Prostate gland (tissue), 2 donors: ENCODE data around the gene EEF1AKMT3.

Experiments
- CTCF ChIP-seq, 4 experiments: fragments of 200-600 bp in 2 of 4; fragments of 450-650 bp in 2 of 4; sonication (generic) in 2 of 4; IDR thresholded peaks; 1 replicate in 3 of 4; 2 replicates in 1 of 4; pipeline ENCODE4 v1.5.1; 2016 to 2019; ENCODE audit warnings: antibody characterized with exemption in 4 of 4, mild to moderate bottlenecking in 2 of 4, moderate library complexity in 2 of 4
- POLR2A ChIP-seq: fragments of 450-650 bp; IDR thresholded peaks from one replicate; pipeline ENCODE4 v1.6.1; 2016; ENCODE audit warnings: antibody characterized with exemption, mild to moderate bottlenecking
- POLR2AphosphoS5 ChIP-seq: sonication (generic); formaldehyde crosslinking; IDR thresholded peaks from one replicate; pipeline ENCODE4 v1.6.1; 2017; ENCODE audit warnings: antibody characterized with exemption

GRCh38 chr12:57809425-57809824 is 37.0 kb downstream of the EEF1AKMT3 start:
- TF ChIP-seq CTCF (IDR thresholded peaks at IDR 0.05) (no peak), POLR2A (no peak), POLR2AphosphoS5 (no peak)
